ENCODE results near the gene TTC32.
"Not testable (repeated sequence)": the region's sequence is repeated elsewhere in the genome, so short reads cannot be mapped to it uniquely, and the experiment has no call there.

The TTC32 gene

DNA sequence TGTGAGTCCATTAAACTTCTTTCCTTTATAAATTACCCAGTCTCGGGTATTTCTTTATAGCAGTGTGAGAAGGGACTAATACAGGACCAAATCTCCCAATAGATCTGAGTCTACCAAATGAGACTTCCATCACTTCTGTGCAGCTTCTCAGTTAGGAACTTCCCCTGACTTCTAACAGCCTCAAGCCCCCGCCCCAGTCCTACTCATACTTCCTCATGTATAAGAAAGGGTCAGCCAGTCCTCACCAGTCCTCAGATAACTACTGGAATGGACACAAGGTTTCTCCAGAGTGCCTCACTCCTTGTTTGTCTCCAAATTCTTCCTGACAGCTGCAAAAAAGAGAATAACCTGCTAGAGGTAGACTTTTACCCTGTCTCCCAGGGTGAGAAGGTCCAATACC, 19.5 kb downstream of the TTC32 start:
- intact Hi-C loops (cut with DNase I; ENCODE audit: low total_unique reads): no loop called here

DNA sequence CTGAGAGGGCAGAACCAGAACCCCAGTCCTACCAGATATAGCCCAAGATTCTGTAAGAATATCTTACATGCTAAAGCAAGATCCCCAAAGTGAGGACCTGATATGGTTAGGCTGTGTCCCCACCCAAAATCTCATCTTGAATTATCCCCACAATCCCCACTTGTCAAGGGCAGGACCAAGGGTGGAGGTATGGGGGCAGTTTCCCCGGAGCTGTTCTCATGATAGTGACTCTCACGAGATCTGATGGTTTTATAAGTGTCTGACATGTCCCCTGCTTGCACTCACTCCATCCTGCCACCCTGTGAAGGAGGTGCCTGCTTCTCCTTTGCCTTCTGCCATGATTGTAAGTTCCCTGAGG, 19.9 kb downstream of the TTC32 start:
- DNase-seq: no peak
- H3K4me1 ChIP-seq: no peaks in the 10 kb centered on the region
- TF ChIP-seq, protein P1, sequence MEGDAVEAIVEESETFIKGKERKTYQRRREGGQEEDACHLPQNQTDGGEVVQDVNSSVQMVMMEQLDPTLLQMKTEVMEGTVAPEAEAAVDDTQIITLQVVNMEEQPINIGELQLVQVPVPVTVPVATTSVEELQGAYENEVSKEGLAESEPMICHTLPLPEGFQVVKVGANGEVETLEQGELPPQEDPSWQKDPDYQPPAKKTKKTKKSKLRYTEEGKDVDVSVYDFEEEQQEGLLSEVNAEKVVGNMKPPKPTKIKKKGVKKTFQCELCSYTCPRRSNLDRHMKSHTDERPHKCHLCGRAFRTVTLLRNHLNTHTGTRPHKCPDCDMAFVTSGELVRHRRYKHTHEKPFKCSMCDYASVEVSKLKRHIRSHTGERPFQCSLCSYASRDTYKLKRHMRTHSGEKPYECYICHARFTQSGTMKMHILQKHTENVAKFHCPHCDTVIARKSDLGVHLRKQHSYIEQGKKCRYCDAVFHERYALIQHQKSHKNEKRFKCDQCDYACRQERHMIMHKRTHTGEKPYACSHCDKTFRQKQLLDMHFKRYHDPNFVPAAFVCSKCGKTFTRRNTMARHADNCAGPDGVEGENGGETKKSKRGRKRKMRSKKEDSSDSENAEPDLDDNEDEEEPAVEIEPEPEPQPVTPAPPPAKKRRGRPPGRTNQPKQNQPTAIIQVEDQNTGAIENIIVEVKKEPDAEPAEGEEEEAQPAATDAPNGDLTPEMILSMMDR (IDR thresholded peaks at IDR 0.05): no peak
- no peaks in the 10 kb centered on the region for H3K9me3 ChIP-seq
- intact Hi-C loops (cut with DNase I; ENCODE audit: low total_unique reads): no loop called here
- no peaks in the 10 kb centered on the region for H3K27me3 ChIP-seq
- H3K4me3 ChIP-seq: no peak overlapping the region
- H3K36me3 ChIP-seq: no peaks in the 10 kb centered on the region
- no peak overlapping the region for H3K27ac ChIP-seq

More for the DNA sequence above, 19.5 kb downstream of the TTC32 start:
- no peaks in the 10 kb centered on the region for H3K27me3 ChIP-seq
- TF ChIP-seq, protein P1 (IDR thresholded peaks at IDR 0.05): no peak
- no peak overlapping the region for H3K4me3 ChIP-seq
- no peaks in the 10 kb centered on the region for H3K4me1 ChIP-seq
- no peak overlapping the region for H3K27ac ChIP-seq
- no peaks in the 10 kb centered on the region for H3K36me3 ChIP-seq
- no peak for DNase-seq
- H3K9me3 ChIP-seq: no peaks in the 10 kb centered on the region

DNA sequence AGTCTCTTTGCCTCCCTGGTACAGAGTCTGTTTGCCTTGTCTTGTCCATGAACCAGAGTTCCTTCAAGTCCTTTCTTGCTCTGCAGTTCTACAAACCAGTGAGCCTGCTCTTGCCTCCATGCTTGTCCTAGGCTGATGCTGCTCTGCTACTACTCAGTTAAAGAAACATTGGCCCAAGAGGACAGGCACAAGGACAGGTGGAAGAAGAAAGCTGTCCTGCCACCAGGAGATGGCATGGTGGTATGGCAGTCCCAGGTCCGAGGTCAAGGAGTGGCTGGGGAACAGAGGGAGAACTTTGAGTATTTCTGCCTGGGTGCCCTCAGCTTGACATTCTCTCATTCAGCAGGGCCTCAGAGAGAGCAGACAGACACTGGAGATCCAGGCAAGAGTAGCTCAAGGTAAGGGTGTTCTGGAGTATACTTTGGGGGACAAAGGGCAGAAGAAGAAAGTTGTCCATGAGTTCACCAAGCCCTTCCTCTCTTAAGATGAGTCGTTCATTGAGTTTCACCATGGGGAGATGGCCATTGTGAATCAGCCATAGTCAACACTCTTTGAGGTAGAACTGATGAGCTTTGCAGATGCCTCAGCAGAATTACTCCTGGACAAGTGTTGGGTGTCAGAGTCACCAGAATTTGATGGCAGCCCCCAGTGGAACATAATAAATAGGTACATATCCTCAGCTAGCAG, 20.4 kb downstream of the TTC32 start:
- H3K36me3 ChIP-seq: no peaks in the 10 kb centered on the region
- no peak for DNase-seq
- TF ChIP-seq, protein P1 (IDR thresholded peaks at IDR 0.05): no peak
- no peaks in the 10 kb centered on the region for H3K4me1 ChIP-seq
- no peak overlapping the region for H3K27ac ChIP-seq
- H3K27me3 ChIP-seq: no peaks in the 10 kb centered on the region
- intact Hi-C loops (cut with DNase I; ENCODE audit: low total_unique reads): no loop called here
- no peak overlapping the region for H3K4me3 ChIP-seq
- H3K9me3 ChIP-seq: no peaks in the 10 kb centered on the region

DNA sequence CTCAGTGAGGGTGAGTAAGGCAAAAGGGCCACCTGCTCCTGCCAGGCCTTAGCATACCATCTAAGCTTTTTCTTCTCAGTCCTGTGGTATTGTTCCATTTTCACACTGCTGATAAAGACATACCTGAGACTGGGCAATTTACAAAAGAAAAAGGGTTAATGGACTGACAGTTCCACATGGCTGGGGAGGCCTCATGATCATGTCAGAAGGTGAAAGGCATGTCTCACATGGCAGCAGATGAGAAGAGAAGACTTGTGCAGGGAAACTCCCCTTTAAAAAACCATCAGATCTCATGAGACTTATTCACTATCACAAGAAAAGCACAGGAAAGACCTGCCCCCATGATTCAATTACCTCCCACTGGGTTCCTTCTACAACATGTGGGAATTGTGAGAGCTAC, 21.6 kb downstream of the TTC32 start:
- H3K27me3 ChIP-seq; DNase-seq; H3K9me3 ChIP-seq; H3K4me3 ChIP-seq; intact Hi-C loops (cut with DNase I; ENCODE audit: low total_unique reads); H3K36me3 ChIP-seq; H3K27ac ChIP-seq; H3K4me1 ChIP-seq: not testable (repeated sequence)

DNA sequence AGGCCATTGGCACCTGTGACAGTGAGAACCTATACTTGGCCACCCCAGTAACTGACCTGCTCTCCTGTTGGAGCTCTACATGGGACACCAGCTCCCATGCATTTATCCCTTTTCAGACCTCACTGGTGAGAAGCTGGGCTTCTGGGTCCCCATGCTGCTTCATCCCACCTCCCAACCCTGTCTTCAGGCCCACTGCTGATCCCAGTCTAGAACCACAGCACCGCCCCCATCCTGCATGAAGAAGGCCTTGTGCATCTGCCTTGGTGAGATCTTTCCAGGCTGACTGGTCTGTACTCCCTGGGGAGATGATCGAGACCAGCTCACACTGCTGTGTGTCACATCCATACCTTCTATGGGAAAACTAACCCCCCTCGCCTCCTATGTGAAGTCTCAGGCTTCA, 22.7 kb downstream of the TTC32 start:
- Histone ChIP-seq H3K27ac (no peak overlapping the region), H3K9me3 (no peaks in the 10 kb centered on the region), H3K4me1 (no peaks in the 10 kb centered on the region), H3K4me3 (no peak overlapping the region), H3K36me3 (no peaks in the 10 kb centered on the region), H3K27me3 (no peaks in the 10 kb centered on the region)
- DNase-seq: no peak
- intact Hi-C loops (cut with DNase I; ENCODE audit: low total_unique reads): no loop called here
- TF ChIP-seq, protein P1 (IDR thresholded peaks at IDR 0.05): no peak

DNA sequence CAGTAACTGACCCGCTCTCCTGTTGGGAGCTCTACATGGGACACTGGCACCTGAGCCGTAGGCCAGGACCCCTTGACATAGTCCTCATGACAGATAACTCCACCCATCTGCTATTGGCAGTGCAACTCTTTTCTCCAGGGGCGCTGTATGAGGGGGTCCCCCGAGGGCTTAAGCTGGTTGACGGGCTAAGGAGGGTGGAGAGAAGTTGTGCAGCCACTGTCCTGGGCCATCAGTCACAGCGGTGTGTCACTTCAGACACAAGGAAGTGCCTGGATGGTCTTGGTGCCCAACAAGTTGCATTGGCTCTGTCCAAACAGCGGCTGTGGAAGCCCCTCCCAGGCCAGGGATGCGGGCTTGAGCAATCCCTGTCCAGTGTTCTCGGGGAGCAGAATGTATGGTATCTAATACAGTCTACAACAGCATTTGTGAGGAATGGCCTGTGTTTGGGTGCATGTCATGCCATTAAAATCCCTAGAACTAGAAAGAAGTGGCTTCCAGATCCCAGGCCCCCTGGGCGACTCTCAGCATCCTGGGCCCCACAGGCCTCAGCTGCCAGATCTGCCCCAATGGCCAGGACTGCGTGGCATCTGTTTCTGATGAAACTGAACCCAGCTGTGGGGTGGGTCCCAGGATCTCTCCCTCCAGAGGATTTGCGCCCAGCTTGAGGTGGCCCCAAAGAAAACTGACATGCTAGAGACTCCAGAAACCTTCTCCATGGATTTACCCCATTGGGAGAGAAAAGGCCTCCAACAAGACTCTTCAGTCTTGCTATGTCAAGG, 23.3 kb downstream of the TTC32 start:
- Histone ChIP-seq H3K4me3 (no peak overlapping the region), H3K36me3 (no peaks in the 10 kb centered on the region), H3K9me3 (no peaks in the 10 kb centered on the region), H3K27me3 (no peaks in the 10 kb centered on the region), H3K27ac (no peak overlapping the region), H3K4me1 (no peaks in the 10 kb centered on the region)
- intact Hi-C loops (cut with DNase I; ENCODE audit: low total_unique reads): no loop called here
- TF ChIP-seq, protein P1 (IDR thresholded peaks at IDR 0.05): no peak
- DNase-seq: no peak

All from tibial artery (tissue), 4 donors.